Mucosa of gallbladder (tissue), 1 donor: Measurements from ENCODE around the gene CUX1. TPM values are rescaled to one million over a fixed set of nuclear protein-coding genes. Genes with fewer than 3 reads are reported as not detected.
"Not testable (repeated sequence)": the region's sequence is repeated elsewhere in the genome, so short reads cannot be mapped to it uniquely, and the experiment has no call there.

ENCODE experiments used
- DNase-seq: peaks from one replicate; pipeline ENCODE4 v3.0.0-alpha.2; 2020; ENCODE audit warnings: low spot score
- total RNA-seq: library from RNA; stranded (reverse); gene quantifications from one replicate; pipeline ENCODE4 v1.2.1, GENCODE V29; 2021
- donor health status: DM: no; HTN: no; CAD: no.

The CUX1 gene
- total RNA-seq, 1 donor from 2014 or later: 129 TPM

DNA sequence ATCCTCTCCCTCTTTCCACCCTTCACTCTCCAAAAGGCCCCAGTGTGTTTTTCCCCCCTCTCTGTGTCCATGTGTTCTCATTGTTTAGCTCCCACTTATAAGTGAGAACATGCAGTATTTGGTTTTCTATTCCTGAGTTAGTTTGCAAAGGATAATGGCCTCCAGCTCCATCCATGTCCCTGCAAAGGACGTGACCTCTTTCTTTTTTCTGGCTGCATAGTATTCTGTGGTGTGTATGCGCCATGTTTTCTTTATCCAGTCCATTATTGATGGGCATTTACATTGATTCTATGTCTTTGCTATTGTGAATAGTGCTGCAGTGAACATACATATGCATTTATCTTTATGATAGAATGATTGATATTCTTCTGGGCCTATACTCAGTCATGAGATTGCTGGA is 31.9 kb downstream of the CUX1 start:
- not testable (repeated sequence) for DNase-seq

DNA sequence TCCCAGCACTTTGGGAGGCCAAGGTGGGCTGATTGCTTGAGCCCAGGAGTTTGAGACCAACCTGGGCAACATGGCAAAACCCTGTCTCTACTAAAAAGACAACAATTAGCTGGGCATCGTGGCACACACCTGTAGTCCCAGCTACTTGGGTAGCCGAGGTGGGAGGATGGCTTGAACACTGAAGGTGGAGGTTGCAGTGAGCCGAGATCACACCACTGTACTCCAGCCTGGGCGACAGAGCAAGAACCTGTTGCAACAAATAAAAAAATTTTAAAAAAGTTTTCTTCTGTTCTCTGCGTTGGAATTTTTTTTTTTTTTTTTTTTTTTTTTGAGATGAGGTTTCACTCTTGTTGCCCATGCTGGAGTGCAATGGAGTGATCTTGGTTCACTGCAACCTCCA is 34.9 kb downstream of the CUX1 start:
- not testable (repeated sequence) for DNase-seq

DNA sequence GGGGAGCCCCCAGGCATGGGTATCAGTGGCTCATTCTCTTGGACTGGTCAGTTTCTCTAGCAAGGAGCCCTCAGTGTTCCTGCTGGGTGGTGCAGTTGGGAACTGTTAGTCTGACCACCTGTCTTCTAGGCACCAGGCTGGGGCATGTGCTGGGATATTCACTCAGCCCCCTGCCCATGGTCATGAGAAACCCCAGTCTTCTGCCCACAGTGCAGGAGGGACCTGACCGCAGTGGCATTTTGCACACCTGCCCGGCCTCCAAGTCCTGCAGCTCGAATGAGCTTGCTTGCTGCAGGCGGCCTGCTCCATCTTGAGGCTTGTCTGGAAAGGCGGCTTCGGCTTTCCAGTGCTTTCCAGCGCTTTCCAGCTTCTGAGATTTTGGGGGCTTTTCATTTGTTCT is 36.3 kb downstream of the CUX1 start:
- no peak for DNase-seq

DNA sequence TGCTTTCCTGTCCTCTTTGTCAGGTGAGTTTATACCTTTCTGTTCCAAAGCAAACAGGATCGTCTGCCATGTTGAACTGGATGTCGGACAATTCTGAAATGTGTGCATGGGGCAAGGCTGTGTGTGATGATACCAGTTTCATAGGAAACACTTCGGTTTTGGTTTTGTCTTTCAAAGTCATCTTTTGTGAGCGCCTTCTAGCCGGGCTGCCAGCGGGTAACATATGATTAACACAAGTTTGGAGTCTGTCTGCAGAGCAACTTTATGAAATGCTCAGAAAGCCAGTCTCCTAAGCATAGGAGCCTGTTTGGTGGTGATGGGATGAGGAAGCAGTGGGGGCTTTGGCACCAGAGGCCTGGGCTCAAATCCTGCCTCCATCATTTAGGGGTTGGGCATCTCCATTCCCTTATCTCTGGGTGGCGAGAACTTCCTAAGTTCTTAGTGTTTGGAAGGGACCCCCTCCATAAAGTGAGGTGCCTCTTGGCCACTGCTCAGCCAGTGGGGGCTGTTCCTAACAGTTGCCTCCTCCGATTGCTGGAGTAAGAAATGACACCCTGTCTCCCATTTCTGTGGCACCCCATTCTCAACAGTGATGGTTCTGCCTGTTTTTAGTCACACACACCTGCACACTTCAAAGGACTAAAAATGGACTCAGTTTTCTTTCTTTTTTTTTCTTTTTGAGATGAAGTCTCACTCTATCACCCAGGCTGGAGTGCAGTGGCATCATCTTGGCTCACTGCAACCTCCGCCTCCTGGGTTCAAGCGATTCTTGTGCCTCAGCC is 36.8 kb downstream of the CUX1 start:
- no peak for DNase-seq

DNA sequence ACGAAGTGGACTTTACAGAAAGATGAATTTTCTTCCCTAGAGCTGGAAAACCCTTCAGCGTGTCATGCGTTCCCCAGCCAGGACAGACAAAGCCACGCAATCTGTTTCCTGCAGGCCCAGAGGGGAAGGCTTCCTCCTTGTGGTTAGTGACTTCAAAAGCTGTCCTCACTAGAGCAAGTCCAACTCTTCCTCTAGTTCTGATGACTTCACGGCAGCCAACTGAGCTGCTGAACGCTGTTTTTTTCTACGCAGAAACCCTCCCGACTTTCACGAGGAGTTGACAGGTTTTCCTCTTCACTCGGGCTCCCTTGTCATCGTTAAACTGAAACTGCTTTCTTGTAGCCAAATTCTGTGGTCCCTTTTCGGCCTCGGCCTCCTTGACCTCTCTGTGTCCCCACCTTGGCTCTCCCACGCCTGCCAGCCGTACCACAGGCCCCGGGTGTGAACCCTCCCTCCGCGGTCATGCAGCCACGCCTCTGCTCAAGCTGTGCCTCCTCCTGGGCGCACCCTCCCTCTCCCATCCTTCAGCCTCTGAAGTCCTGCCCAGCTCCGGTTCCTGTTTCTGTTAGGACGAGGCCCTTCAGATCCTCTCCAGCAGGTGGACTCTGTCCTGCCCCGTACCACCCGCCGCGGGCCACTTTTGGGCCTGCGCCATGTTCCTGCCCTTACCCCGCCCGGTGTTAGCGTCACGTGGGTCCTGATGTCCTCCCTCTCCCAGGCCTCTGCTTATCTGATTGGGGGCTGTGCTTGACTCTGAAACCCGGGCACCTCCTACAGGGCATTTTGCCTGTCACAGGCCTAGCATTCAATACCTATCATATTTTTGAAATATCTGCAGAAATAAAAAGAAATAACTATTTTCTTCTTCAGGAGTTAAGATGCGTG is 39.3 kb downstream of the CUX1 start:
- peak; percentile 95 for DNase-seq

DNA sequence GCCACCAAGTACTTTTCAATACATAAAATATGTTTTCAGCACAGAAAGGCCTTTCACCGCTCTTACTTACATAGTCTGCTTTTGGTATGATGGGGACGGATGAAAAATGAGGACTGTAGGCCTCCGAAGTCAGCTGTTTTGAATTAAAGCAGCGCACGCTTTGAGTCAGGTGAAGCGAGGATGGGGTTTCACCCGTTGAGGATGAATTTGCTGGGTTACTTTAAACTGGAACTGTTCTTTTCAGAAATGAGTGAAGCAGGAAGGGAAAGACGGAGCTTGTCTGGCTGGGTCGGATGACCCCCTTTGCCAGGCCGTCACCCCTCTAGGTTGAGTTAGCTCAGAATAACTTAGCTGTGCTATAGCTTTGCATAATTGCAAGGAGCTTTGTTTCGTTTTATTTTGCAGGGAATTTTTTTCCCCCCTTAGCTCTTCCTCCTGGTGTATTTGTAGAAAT is 40.0 kb downstream of the CUX1 start:
- DNase-seq: no peak

DNA sequence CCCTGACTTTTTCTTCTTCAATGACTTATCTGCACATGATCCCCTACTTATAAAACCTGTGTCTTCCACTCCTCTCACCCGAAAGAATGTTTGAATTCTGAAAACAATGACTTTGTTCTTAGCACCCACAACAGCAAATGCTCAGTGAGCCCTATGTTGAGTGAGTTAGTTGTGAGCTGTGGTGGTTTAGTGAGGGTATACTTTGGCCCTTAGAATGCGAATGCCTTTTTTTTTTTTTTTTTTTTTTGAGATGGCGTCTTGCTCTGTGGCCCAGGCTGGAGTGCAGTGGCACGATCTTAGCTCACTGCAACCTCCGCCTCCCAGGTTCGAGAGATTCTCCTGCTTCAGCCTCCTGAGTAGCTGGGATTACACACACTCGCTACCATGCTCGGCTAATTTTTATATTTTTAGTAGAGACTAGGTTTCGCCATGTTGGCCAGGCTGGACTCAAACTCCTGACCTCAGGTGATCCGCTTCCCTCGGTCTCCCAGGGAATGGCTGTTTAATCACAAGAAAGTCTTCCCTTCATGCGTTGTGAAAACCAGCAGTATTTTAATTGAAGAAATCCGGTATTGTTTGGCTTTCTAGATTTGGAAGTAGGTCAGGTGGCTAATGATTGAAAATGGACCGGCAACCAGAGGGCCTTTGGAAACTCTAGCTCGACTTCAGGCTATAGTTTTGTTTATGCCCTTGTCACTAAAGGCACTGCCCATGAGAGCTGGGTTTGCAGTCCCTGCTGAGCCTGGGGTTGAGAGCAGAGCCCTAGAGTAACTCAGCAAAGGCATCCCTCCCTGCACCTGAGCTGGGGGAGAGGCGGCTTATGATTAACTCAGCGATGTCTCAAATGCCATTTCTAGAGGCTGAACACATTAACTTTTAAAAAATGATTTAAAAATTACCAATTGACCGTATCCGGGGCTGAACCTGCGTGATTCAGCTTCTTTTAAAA is 41.3 kb downstream of the CUX1 start:
- DNase-seq: peak; percentile 23

DNA sequence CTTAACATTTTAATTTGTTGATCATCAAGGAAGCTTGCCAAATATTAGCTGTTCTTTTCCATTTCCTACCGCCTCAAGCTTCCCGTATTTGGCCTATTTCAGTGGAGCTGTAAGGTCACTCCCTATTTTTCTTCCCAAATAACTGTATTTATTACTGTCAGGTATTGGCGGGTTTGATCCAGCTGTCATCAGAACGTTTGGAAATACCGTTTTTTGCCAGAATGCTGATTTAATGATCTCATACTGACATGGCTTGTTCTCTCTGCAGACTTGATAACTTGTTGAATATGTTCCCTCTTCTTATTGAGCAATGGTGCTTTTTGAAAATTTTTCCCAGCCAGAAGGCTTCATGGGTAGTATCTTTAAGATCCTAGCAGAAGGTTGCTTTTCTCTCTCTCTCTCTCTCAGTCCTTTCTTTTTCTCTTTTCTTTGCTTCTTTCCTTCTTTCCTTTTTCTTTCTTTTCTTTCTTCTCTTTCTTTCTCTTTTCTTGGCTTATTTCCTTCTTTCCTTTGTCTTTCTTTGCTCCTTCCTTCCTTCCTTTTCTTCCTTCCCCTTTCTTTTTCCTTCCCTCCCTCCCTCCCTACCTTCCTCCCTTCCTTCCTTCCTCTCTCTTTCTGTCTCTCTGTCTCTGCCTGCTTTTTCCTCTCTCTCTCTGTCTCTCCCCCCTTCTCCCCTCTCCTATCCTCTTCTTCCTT is 42.1 kb downstream of the CUX1 start:
- no peak for DNase-seq

DNA sequence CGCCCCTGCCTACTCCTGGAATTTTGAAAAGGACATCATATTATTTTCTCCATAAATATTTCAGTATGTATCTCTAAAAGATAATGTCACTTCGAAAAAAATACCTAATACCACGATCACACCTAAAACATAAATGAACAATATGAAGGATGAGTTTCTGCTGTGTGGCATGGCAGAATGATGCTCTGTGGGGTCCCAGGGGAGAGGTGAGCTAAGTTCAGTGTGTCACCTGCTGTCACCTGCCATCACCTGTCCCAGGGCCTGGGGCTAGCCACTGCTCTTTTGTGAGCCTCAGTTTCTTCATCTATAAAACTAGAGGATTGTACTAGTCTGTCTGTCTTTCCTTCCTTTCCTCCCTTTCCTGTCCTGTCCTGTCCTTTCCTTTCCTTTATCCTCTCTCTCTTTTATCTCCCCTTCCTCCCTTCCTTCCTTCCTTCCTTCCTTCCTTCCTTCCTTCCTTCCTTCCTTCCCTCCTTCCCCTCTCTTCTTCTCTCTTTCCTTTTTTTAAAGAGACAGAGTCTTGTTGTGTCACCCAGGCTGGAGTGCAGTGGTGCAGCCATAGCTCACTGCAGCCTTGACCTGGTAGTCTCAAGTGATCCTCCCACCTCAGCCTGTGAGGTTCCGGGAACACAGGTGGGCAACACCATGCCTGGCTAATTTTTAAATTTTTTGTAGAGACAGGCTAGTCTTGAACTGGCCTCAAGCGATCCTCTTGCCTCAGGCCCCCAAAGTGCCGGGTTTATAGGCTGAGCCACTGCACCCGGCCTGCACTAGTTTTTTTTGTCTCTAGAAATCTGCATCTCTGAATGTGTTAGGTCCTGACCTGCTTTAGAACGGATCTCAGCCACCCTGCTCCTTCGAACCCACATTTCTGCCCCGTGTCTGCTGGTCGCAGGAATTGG is 43.1 kb downstream of the CUX1 start:
- DNase-seq: no peak

DNA sequence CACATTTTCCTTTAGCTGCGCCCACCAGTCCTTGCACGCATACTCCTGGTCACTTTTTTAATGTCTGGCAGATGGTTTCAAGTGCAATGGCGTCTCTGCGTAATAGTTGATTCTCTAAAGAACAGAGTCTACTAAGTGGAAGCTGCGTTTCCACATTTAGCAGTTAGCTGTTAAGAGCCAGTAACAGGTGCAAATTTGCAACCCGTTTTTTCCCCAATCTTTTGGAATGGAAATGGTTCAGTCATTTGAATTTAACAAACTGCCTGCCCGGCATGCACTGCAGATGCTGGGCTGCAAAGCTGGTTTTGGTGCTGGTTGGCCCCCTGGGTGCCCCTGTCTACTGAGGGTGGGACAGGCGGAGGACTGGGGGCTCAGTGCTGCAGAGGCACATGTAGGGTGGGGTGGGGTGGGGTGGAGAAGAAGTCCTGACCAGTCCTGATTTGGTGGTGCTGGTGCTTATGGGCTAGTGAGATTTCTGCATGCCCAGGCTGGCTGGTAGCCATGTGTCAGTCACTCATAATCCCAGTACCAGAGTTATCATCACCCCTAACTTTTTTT is 43.9 kb downstream of the CUX1 start:
- DNase-seq: no peak

DNA sequence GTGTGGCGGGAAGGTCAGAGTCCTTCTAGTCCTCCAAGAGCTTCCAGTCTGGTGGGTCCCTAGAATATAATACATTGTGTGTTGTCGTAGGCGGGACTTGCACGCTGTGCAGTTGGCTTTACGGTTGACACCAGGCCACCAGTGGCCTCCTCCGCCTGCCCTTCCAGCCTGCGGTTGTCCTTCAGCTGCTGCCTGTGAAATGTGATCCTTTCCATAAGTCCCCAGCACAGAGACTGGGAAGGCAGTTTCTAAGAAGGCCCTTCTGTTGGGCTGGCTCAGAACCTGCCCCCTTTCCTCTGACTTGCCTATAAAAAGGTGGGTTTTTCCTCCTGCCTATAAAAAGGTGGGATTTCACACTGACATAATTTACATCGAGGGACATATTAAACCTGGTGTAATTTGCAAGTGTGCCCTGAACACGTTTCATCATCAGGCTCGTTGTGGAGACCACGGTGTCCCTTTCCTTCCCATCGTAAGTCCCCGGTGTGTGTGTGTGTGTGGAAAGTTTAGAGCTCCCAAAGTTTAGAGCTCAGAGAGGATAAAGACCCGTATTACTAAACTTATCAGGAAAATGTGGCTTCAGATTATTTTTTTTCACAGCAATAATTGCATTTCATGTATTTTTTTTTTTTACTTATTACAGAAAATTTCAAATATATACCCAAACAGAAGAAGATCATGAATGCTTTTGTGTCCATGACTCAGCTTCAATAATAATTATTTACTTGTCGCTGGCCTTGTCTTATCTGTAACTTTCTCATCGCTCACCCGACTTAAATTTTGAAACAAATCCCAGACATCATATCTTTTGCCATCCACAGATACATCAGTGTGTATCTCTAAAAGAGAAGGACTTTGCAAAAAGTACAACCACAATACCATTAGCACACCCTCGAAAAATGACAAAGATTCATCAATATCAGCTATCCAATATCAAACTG is 45.1 kb downstream of the CUX1 start:
- DNase-seq: no peak

DNA sequence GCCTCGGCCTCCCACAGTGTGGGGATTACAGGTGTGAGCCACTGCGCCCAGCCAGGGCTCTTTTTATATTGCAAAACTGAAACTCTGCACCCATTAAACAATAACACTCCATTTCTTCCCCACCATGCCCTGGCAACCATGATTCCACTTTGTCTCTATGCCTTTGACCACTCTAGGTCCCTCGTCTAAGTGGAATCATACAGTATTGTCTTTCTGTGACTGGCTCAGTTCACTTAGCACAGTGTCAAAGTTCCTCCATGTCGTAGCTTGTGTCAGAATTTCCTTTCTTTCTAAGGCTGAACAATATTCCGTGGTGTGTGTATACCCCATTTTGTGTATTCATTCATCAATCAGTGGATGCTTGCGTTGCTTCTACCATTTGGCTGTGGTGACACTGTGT is 46.2 kb downstream of the CUX1 start:
- DNase-seq: no peak

DNA sequence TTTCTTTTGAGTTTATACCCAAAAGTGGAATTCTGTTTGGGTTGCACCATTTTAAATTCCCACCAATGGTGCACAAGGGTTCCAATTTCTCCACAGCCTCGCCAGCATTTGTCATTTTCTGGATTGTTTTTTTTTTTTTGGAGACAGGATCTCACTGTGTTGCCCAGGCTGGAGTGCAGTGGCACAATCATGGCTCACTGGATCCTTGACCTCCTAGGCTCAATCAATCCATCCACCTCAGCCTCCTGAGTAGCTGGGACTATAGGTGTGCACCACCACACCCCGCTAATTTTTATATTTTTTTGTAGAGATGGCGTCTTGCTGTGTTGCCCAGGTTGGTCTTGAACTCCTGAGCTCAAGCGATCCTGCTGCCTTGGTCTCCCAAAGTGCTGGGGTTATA is 46.6 kb downstream of the CUX1 start:
- DNase-seq: no peak

DNA sequence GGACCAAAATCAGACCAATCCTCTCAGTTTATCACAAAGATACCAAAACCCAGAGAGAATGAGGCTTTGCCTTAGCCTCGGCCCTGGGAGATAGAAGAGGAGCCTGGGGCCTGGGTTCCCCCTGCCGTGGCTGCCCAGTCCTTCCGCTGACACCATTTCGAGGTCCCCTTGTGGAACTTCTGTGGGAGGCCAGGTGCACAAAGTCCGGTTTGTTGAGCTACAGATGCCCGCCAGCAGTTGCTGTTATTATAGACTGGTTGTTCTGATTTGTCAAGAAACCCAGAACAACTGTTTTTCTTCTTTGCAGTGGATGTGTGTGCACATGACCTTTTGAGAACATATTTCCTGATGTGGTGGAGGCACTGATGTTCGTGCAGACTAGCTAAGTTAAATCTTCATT is 47.6 kb downstream of the CUX1 start:
- DNase-seq: no peak

DNA sequence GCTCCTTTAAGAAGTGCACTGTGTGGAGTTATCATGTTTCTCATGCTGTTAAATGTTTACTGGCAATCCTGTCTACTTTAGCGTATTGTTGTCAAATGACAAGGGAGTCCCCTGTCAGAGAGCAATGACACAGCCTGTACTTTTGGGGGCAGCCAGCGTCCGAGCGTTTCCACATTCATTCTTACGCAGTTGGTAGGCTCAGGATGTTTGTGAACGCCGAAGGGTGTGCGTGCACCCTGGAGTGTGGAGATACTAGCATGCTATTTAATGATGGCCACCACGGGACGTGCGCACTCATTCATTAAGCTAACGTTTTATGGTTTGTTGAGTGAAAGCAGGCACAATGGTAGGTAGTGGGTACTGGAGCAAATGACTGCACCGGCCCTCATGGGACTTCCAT is 48.0 kb downstream of the CUX1 start:
- no peak for DNase-seq

DNA sequence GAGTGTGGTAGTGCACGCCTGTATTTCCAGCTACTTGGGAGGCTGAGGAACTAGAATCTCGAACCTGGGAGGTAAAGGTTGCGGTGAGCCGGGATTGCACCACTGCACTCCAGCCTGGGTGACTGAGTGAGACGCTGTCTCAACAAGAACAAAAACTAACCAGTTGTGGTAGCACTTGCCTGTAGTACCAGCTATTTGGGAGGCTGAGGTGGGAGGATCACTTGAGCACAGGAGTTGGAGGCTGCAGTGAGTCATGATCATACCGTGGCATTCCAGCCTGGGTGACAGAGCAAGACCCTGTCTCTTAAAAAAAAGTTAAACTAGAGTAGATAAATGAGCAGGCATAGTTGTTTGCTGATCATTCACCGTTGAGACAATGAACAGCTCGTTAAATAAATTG is 48.9 kb downstream of the CUX1 start:
- DNase-seq: no peak

DNA sequence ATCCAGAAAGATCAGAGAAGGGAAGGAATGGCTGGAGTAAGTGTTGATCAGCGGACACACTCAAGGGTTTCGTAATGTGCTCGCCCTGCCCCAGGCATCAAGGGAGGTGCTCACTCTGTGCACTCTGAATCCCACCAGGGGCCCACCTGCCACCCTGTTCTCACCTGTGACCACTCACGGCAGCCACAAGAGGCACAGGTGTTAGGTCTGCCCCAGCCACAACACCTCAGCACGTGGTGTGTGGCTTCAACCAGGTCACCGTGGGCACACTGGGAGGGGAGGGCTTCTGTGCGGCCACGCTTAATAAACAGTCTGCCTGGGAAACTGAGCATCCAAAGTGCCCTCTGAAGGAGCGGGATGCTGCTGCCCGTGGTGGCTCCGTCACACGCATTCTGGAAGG is 49.8 kb downstream of the CUX1 start:
- no peak for DNase-seq

DNA sequence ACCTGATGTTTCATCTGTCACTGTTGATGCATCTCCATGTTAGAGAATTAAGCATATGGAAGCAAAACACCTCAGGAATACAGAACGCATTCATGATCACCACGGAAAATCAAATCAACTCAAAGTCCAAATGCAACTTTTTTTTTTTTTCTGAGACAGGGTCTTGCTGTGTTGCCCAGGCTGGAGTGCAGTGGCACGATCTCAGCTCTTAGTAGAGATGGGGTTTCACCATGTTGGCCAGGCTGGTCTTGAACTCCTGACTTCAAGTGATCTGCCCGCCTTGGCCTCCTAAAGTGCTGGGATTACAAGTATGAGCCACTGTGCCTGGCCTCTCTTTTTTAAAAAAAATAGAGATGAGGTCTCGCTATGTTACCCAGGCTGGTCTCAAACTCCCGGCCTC is 50.3 kb downstream of the CUX1 start:
- DNase-seq: not testable (repeated sequence)
